Cardiac ventricle fibroblast (primary cell): Measurements from ENCODE around the gene TMEM272. TPM values are rescaled to one million over a fixed set of nuclear protein-coding genes. Genes with fewer than 3 reads are reported as not detected.

Experiments
- total RNA-seq: library from RNA; depleted of rRNA; stranded (reverse); fragments of >200 nt; gene quantifications from 2 replicates; pipeline ENCODE4 v1.2.3, GENCODE V29; 2015

Gene TMEM272, protein sequence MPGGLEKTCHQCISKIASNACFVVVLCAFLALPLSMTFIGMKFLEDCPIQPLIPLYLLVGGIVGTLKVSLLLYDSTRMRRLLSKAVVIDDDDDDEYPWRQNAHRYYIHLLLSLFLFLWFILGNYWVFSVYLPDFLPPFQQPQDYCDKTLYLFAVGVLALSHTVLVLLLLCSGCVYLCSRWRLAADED
- total RNA-seq = not detected in 2 replicates

DNA sequence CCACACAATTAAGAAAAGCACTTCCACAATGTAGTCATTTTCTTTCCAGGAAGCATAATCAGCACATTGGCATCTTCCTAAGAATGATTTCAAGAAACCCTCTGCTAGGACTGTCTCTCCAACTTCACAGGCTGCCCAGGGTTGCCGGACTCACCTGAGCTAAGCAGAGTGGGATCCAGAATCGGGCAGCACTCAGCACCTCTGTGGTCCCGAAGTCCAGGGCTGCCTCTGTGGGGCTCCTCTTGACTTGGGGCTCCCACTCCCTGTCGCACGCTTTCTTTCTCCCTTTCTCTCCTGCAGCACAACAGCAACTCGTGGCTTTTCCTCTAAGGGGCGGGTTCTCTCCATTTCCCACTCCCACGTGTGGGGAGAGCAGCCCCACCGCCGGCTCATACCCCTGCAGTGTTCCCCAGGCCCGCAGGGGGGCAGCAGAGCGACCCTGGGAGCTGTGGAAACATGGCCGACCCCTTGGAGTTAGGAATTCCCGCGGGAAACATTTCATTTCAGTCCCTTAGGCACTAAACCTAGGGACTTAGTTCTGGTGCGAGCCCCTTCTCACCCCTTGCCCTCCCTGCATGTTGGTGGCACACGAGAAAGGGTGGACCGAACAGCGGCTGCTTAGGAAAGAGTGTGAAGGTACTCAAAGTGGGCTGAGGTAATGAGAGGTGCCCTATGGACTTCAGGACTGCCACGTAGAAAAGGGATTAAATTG, at the start of gene TMEM272:
TMEM272 (minus strand) TSS at position 316 of the 712 bp plus-strand sequence. CDS start 6,647 bp downstream, outside the sequence.

DNA sequence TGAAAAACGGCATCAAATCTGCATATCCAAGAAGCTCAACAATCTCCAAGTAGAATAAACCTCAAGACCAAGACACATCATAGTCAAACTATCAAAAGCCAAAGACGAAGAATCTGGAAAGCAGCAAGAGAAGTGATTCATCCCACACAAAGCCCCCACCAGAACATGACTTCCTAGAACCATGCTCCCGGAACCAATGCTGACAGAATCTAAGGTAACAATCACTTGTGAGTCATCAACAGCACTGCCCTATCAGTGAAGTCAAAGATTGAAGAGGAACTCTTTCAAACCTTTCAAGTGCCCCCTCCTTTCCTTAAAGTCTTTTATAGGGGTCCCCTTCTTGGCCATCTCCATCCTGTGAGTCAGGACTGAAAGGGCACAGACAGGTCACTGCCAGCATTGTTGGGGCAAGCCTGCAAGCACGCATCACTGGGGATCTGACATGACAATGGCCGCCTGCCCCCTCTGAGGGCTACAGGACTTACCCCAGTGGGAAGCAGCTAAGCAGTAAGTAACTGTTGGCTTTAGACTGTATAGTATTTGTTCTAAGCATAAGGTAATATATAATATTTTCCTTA, 16.8 kb upstream of the TMEM272 start, which contains the start of gene CCDC70:
CCDC70 (plus strand) TSS at position 247 of the 578 bp plus-strand sequence. CDS start 3,443 bp downstream, outside the sequence.

DNA sequence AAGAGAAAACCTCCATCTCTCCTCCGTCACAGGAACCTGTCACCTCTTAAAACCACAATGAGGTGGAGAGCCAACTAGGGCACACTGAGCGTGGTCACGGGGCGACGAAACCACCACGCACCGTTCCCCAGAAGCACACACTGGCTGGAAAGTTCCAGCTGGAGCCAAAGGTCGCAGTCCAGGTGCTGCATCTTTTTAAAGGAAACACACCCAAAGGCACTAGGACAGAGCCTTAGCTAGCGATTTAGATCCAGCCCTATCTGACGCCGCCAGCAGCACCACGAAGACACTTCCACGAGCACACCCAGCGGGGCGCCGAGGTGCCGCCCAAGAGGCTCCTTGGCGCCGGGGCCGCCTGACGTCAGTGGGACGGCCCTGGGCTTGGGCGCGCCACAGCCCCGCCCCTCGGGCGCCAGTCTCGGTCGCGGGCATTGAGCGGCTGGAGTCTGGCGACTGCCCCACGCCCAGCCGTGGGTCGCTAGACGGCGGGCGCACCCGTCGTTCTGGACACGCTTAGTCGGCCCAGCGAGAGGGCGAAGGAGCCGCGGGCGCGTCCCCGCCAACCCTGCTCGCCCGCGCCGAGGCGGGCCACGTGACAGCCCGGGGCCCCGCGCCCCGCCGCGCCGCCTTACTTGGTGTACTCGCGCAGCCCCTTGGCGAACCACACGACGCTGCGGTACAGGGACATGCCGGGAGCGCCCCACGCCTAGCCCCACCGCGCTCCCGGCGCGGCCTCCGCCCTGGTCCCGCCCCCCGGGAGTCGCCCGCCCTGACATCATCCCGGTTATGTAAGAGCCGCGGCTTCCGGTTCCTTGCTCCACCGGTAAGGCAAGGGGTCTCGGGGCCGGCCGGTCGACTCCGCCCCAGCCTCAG, 41.3 kb downstream of the TMEM272 start, which contains the start of gene DHRS12:
DHRS12 (minus strand) TSS at position 742 of the 873 bp plus-strand sequence. CDS start 4,504 bp downstream, outside the sequence.

Other genes with a start within 250 kb of the TMEM272 start
- 4.1 and 4.7 TPM in 2 replicates for gene DHRS12, start 41.0 kb downstream of the TMEM272 start, total RNA-seq
- gene CCDC70, start 16.8 kb upstream of the TMEM272 start, total RNA-seq = not detected in 2 replicates
- gene ATP7B, start 166.3 kb upstream of the TMEM272 start, total RNA-seq = 2.3 and 2.5 TPM in 2 replicates
- gene ALG11, start 167.2 kb upstream of the TMEM272 start, total RNA-seq = 25.3 and 26.6 TPM in 2 replicates
- gene UTP14C, start 179.5 kb upstream of the TMEM272 start, total RNA-seq = 11.2 and 11.8 TPM in 2 replicates